Kidney epithelial cell (primary cell): ENCODE results near the gene FADS3. TPM values are rescaled to one million over a fixed set of nuclear protein-coding genes. Genes with fewer than 3 reads are reported as not detected.
"Not testable (repeated sequence)": the region's sequence is repeated elsewhere in the genome, so short reads cannot be mapped to it uniquely, and the experiment has no call there.

Source experiments
- DNase-seq: peaks from one replicate; pipeline ENCODE4 v3.0.0-alpha.2; 2010; ENCODE audit warnings: low read depth
- H3K27me3 ChIP-seq: 2 replicates; pipeline ENCODE4 v1.6.0; 2011; ENCODE audit warnings: low read length; ENCODE audit not compliant: control insufficient read depth, insufficient read depth
- H3K36me3 ChIP-seq: 2 replicates; pipeline ENCODE4 v1.5.1; 2011; ENCODE audit warnings: low read length; ENCODE audit not compliant: control insufficient read depth, insufficient read depth
- H3K4me3 ChIP-seq: 2 replicates; pipeline ENCODE4 v1.5.1; 2011; ENCODE audit warnings: low read depth, mild to moderate bottlenecking, control low read depth, low read length
- CTCF ChIP-seq: IDR thresholded peaks from 2 replicates; pipeline ENCODE4 v1.5.1; 2011; ENCODE audit warnings: mild to moderate bottlenecking, moderate library complexity, low read length, control low read depth, inconsistent platforms; ENCODE audit not compliant: insufficient read depth, poor library complexity, severe bottlenecking
- total RNA-seq: library from RNA; depleted of rRNA; stranded (reverse); fragments of >200 nt; gene quantifications from 2 replicates; pipeline ENCODE4 v1.2.3, GENCODE V29; 2015

FADS3 gene
- total RNA-seq, 1 donor from 2014 or later: 152 TPM

- Histone ChIP-seq H3K36me3 (no peaks in the 10 kb centered on the region), H3K27me3 (no peaks in the 10 kb centered on the region), H3K4me3 (no peak overlapping the region)
- DNase-seq: no peak
- TF ChIP-seq CTCF: no peak
Measured at GRCh38 chr11:61885784-61886580, 5.4 kb downstream of the FADS3 start.

GRCh38 chr11:61885166-61885778 lies 6.1 kb downstream of the FADS3 start:
- H3K27me3 ChIP-seq: no peaks in the 10 kb centered on the region
- TF ChIP-seq CTCF: no peak
- no peak overlapping the region for H3K4me3 ChIP-seq
- H3K36me3 ChIP-seq: no peaks in the 10 kb centered on the region
- no peak for DNase-seq

DNA sequence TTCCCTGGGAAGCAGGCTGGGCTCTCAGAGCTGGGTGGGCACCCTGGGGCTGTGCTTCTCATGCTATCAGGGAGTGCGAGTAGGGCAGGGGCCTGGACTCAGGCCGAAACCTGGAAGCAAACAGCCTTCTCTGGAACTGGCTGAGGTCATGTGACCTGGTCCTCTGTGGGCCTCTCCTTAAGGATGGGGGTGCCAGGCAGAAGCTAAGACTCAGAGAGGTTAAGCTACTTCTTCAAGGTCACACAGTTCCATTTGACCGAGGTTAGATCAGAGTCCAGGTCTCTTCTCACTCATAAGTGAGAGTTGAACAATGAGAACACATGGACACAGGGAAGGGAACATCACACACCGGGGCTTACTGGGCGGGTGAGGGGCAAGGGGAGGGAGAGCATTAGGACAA lies 7.4 kb downstream of the FADS3 start:
- TF ChIP-seq CTCF: no peak
- no peak overlapping the region for H3K4me3 ChIP-seq
- no peak for DNase-seq
- H3K27me3 ChIP-seq: no peaks in the 10 kb centered on the region
- H3K36me3 ChIP-seq: no peaks in the 10 kb centered on the region

GRCh38 chr11:61883327-61883726 lies 8.0 kb downstream of the FADS3 start:
- Histone ChIP-seq H3K4me3 (no peak overlapping the region), H3K27me3 (no peaks in the 10 kb centered on the region), H3K36me3 (no peaks in the 10 kb centered on the region)
- DNase-seq: no peak
- TF ChIP-seq CTCF: no peak

DNA sequence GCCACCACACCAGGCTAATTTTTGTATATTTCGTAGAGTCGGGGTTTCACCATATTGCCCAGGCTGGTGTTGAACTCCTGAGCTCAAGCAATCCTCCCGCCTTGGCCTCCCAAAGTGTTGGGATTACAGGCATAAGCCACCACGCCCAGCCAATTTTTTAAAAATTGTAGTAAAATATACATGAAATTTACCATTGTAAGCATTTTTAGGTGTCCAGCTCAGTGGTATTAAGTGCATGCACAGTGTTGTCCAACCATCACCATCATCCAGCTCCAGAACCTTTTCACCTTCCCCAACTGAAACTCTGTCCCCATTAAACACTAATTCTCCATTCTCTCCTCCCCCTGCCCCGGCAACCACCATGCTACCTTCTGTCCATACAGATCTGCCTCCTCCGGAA lies 8.5 kb downstream of the FADS3 start:
- Histone ChIP-seq H3K27me3 (no peaks in the 10 kb centered on the region), H3K36me3 (no peaks in the 10 kb centered on the region), H3K4me3 (no peak overlapping the region)
- no peak for DNase-seq
- no peak for TF ChIP-seq CTCF

- not testable (repeated sequence) for H3K36me3 ChIP-seq, DNase-seq, H3K27me3 ChIP-seq, H3K4me3 ChIP-seq
Measured at GRCh38 chr11:61882267-61882666, 9.1 kb downstream of the FADS3 start.
